Spleen (tissue), 11 donors: ENCODE results near the gene ST7L. TPM values are rescaled to one million over a fixed set of nuclear protein-coding genes. Genes with fewer than 3 reads are reported as not detected.

Experiments
- DNase-seq: peaks from one replicate; pipeline ENCODE4 v3.0.0-alpha.2; 2020
- H3K27ac ChIP-seq, 8 donors: fragments of 200-600 bp; sonication (generic) in 7 of 8; 1 replicate in 4 of 8; 2 replicates in 4 of 8; pipeline versions ENCODE4 v1.5.0 to v1.8.0; 2016 to 2021; ENCODE audit warnings: inconsistent platforms in 4 of 8, mild to moderate bottlenecking in 4 of 8, moderate library complexity in 1 of 8
- H3K27me3 ChIP-seq, 7 donors: fragments of 200-600 bp; sonication (generic) in 6 of 7; replicated peaks in 1 of 7; 1 replicate in 4 of 7; 2 replicates in 3 of 7; pipeline versions ENCODE4 v1.5.0 to v1.8.0; 2016 to 2021; ENCODE audit warnings: inconsistent platforms in 3 of 7, mild to moderate bottlenecking in 1 of 7
- H3K36me3 ChIP-seq, 6 donors: fragments of 200-600 bp; sonication (generic) in 5 of 6; 1 replicate in 4 of 6; 2 replicates in 2 of 6; pipeline versions ENCODE4 v1.5.0 to v1.8.0; 2016 to 2021; ENCODE audit warnings: inconsistent platforms in 2 of 6
- H3K4me1 ChIP-seq, 6 donors: fragments of 200-600 bp; sonication (generic) in 5 of 6; 1 replicate in 3 of 6; 2 replicates in 3 of 6; pipeline versions ENCODE4 v1.5.0 to v1.8.0; 2016 to 2021; ENCODE audit warnings: inconsistent platforms in 3 of 6
- H3K4me3 ChIP-seq, 8 donors: fragments of 200-600 bp; sonication (generic) in 7 of 8; 1 replicate in 4 of 8; 2 replicates in 4 of 8; pipeline versions ENCODE4 v1.5.0 to v1.8.0; 2016 to 2021; ENCODE audit warnings: inconsistent platforms in 4 of 8, mild to moderate bottlenecking in 4 of 8, moderate library complexity in 2 of 8
- H3K9me3 ChIP-seq, 8 donors: fragments of 200-600 bp; sonication (generic) in 7 of 8; 1 replicate in 4 of 8; 2 replicates in 4 of 8; pipeline versions ENCODE4 v1.5.0 to v1.8.0; 2016 to 2021; ENCODE audit warnings: inconsistent platforms in 4 of 8
- CTCF ChIP-seq, 11 experiments: fragments of 200-600 bp in 7 of 11; fragments of 450-650 bp in 4 of 11; sonication (generic) in 4 of 11; IDR thresholded peaks in 8 of 11; conservative IDR thresholded peaks in 3 of 11; 1 replicate in 7 of 11; 2 replicates in 4 of 11; pipeline versions ENCODE4 v1.4.0 to v1.8.0; 2016 to 2021; ENCODE audit warnings: antibody characterized with exemption in 11 of 11, inconsistent platforms in 4 of 11, mild to moderate bottlenecking in 1 of 11
- POLR2A ChIP-seq, 3 donors: fragments of 450-650 bp; IDR thresholded peaks; one replicate each; pipeline ENCODE4 v1.5.1; 2017; ENCODE audit warnings: antibody characterized with exemption in 3 of 3, mild to moderate bottlenecking in 1 of 3
- POLR2AphosphoS5 ChIP-seq, 3 donors: sonication (generic); formaldehyde crosslinking; IDR thresholded peaks; one replicate each; pipeline ENCODE4 v1.5.1; 2017; ENCODE audit warnings: antibody characterized with exemption in 3 of 3
- WGBS, 5 donors: extraction: QIAGEN DNeasy Blood & Tissue Kit in 3 of 5; methylation state at CpG; one replicate each; pipeline versions ENCODE4 v1.1.5 to v1.1.7; 2013 to 2018; 5-methylcytosine and 5-hydroxymethylcytosine counted together
- intact Hi-C: fragments of 100-400 bp; cut with DNase I; formaldehyde crosslinking; loops from one replicate; pipeline ENCODE4 v1.15.0; 2023; ENCODE audit warnings: low total_unique reads
- polyA plus RNA-seq, 3 donors: library from polyadenylated mRNA; stranded (reverse); fragments of 200-250 nt; gene quantifications; one replicate each; pipeline ENCODE4 v1.2.1, GENCODE V29; 2013
- total RNA-seq, 7 donors: library from RNA; depleted of rRNA in 3 of 7; stranded (reverse); fragments of >200 nt in 3 of 7; fragmentation: NEBNext Ultra II Directional in 4 of 7; extraction: Animal tissue kit (Norgen Biotek cat#: 25700) in 4 of 7; gene quantifications; one replicate each; pipeline versions ENCODE4 v1.1.0 to v1.2.1, GENCODE V29; 2016 to 2021
- donor health status: healthy with polysubstance abuse.
- donor health status: DM: no; HTN: no; CAD: no; lungs with moderate emphysema.
- donor health status: DM: no; HTN: no; CAD: no.
- donor health status: Bipolar disorder and iron deficiency.
- donor health status: healthy.
- donor health status: DM: no; HTN: no; CAD: no.
- donor health status: DM: yes; HTN: yes; CAD: no.

ST7L gene
- total and polyA plus RNA-seq, 10 donors: 6.1 to 23.9 (median 18.6) TPM

- 80 to 86% (median 85%) methylated on average over 4 of the region's 4 CpGs for WGBS, 5 donors
- no peak for TF ChIP-seq POLR2A (IDR thresholded peaks at IDR 0.05)
- no peak for TF ChIP-seq POLR2AphosphoS5 (IDR thresholded peaks at IDR 0.05)
- TF ChIP-seq CTCF (IDR thresholded peaks at IDR 0.05 in 8 of 11, conservative IDR thresholded peaks at IDR 0.05 in 3 of 11): no peak
- Histone ChIP-seq H3K36me3 (peaks cover 0 to 55% (median 13%) of the 10 kb centered on the region in 6 donors), H3K27me3 (no peaks in the 10 kb centered on the region), H3K9me3 (no peaks in the 10 kb centered on the region), H3K27ac (no peak overlapping the region), H3K4me1 (no peaks in the 10 kb centered on the region), H3K4me3 (no peak overlapping the region)
- DNase-seq: no peak
- intact Hi-C loops: no loop called here
These were observed 91.5 kb downstream of the ST7L start for GRCh38 chr1:112527266-112528010.

GRCh38 chr1:112524986-112525385 lies 94.0 kb downstream of the ST7L start:
- Histone ChIP-seq H3K4me1 (no peaks in the 10 kb centered on the region), H3K4me3 (no peak overlapping the region), H3K27me3 (no peaks in the 10 kb centered on the region), H3K36me3 (peaks cover 0 to 55% (median 13%) of the 10 kb centered on the region in 6 donors), H3K27ac (no peak overlapping the region), H3K9me3 (no peaks in the 10 kb centered on the region)
- intact Hi-C loops: no loop called here
- DNase-seq: no peak
- WGBS, 5 donors: 89 to 100% (median 97%) methylated on average over 1 of the region's 1 CpG
- no peak for TF ChIP-seq POLR2AphosphoS5 (IDR thresholded peaks at IDR 0.05)
- TF ChIP-seq POLR2A (IDR thresholded peaks at IDR 0.05): no peak
- no peak for TF ChIP-seq CTCF (IDR thresholded peaks at IDR 0.05 in 8 of 11, conservative IDR thresholded peaks at IDR 0.05 in 3 of 11)

- intact Hi-C loops: no loop called here
- Histone ChIP-seq H3K9me3 (no peaks in the 10 kb centered on the region), H3K4me3 (no peak overlapping the region), H3K4me1 (no peaks in the 10 kb centered on the region), H3K27ac (no peak overlapping the region), H3K36me3 (peaks cover 0 to 55% (median 13%) of the 10 kb centered on the region in 6 donors), H3K27me3 (no peaks in the 10 kb centered on the region)
- 84 to 92% (median 88%) methylated on average over 7 to 8 of the region's 8 CpGs for WGBS, 5 donors
- TF ChIP-seq POLR2A (IDR thresholded peaks at IDR 0.05): no peak
- DNase-seq: no peak
These were observed 94.7 kb downstream of the ST7L start for GRCh38 chr1:112524251-112524650.

- Histone ChIP-seq H3K9me3 (no peaks in the 10 kb centered on the region), H3K27ac (no peak overlapping the region), H3K36me3 (peaks cover 0 to 49% (median 11%) of the 10 kb centered on the region in 6 donors), H3K27me3 (no peaks in the 10 kb centered on the region), H3K4me3 (no peak overlapping the region), H3K4me1 (no peaks in the 10 kb centered on the region)
- no peak for DNase-seq
- intact Hi-C loops: no loop called here
- TF ChIP-seq POLR2A (IDR thresholded peaks at IDR 0.05) (no peak), CTCF (IDR thresholded peaks at IDR 0.05 in 8 of 11, conservative IDR thresholded peaks at IDR 0.05 in 3 of 11) (no peak), POLR2AphosphoS5 (IDR thresholded peaks at IDR 0.05) (no peak)
- 89 to 100% (median 95%) methylated on average over 1 of the region's 1 CpG for WGBS, 5 donors
These were observed 96.3 kb downstream of the ST7L start for GRCh38 chr1:112522621-112523020.
